Measurements from ENCODE around the gene CTIF.

The CTIF gene

DNA sequence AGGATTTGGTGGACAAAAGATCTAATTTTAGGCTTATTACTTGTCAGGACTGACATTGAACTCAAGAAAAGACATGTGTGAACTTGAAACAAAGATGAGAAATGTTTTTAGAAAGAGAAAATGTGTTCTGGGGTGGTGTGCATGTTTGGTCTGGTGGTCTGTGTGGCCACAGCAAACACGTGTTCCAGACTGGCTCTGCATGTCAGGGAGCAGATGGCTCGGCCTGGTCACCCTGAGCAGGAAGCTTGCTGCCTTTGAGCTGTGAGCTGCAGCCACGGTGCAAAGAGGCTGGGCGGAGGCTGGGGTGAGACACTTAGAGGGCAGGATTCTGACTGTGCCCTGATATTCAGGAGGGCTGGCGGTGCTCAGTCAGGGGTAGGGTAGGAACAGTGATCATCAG is 186.1 kb downstream of the CTIF start:
- no peak for DNase-seq (ENCODE audit: low read depth in 2 of 3, low spot score in 1 of 3)

DNA sequence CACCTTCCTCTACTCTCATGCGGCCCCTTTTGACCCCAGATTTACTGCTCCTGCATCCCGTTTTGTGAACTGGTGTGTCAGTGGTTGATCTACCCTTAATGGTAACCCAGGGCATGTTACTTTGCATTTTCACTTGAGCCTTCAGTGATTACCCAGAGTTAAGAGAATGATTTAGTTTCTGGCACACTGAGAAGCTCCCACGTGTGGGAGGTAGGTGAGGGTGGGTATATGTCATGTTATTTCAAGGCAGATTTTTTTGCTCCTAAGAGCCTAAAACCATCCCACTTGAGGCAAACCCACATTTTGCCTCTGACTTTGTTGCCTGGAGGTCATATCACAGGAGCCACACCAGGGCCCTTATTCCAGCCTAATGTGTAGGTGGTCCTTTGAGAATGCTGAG is 186.7 kb downstream of the CTIF start:
- DNase-seq (ENCODE audit: low read depth in 2 of 3, low spot score in 1 of 3) = no peak

DNA sequence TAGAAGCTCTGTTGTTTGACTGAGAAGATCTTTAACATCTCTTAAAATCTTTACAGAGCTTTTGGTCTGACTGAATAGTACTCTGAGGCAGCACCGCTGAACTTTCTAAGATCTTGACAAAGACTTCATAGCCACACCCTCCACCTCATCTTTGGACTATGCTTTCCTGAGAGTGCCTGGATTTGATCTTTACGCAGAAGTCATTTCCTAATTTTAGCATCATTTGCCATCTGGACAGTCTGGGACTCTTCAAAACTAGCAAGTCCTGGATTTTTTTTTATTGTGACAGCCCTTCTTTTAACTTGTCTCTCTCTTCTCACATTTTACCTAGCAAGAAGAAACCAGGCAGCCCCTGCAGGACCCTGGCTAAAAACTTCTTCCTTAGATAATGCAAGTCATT is 188.8 kb downstream of the CTIF start:
- DNase-seq (ENCODE audit: low read depth in 2 of 3, low spot score in 1 of 3) = no peak

DNA sequence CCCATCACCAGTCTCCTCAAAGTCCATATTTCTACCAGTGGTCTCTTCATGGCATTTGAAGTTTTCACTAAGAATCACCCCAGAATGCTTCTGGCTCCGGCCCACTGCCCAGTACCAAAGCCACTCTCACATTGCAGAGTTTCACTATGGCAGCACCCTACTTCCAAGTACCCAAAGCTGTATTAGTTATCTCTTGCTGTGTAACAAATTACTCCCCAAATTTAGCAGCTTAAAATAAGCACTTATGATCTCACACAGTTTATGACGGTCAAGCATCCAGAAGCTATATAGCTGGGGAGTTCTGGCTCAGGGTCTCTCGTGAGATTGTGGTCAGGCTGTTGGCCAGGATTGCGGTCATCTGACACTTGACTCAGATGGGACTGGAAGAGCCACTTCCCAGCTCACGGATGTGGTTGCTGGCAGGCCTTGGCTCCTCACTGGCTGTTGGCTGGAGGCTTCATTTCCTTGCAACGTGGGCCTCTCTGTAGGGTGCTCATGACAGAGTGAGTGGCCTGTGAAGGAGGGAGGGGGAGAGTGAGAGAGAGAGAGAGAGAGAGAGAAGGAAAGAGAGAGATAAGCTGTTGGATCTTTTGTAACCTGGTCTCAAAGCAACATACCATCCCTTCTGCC is 189.5 kb downstream of the CTIF start:
- no peak for DNase-seq (ENCODE audit: low read depth in 2 of 3, low spot score in 1 of 3)

GRCh38 chr18:48729404-48729803 is 190.6 kb downstream of the CTIF start:
- no peak for DNase-seq (ENCODE audit: low read depth in 2 of 3, low spot score in 1 of 3)

GRCh38 chr18:48730010-48730409 is 191.2 kb downstream of the CTIF start:
- no peak for DNase-seq (ENCODE audit: low read depth in 2 of 3, low spot score in 1 of 3)

DNA sequence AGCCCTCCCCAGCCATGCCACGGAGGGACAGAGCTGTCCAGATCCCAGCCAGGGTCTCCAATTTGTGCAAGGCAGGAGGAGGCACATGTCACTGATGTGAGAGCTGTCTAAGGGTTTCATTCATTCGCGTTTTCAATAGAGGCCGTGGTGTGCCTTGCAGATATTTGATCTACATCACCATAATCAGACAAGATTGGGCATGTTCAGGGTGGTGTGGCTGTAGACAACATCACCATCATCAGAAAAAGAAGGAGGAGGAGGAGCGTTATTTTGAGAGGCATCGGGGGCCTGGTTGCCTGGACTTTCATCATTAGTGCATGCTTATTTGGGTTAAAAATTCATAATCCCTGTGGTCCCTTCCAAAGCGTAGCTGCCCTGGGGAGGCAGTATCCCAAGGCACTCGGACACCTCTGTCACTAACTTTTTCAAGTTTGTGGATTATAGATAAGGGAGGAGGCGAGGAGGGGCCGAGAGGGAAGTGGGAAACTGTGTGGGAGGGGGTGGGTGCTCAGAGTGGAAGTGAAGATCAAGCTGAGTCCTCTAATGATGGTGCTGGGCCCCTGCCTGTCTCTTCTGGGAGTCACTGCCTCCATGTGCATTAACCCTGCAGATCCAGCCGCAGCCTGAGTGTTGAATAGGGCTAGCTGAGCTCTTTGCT is 194.1 kb downstream of the CTIF start:
- no peak for DNase-seq (ENCODE audit: low read depth in 2 of 3, low spot score in 1 of 3)

DNA sequence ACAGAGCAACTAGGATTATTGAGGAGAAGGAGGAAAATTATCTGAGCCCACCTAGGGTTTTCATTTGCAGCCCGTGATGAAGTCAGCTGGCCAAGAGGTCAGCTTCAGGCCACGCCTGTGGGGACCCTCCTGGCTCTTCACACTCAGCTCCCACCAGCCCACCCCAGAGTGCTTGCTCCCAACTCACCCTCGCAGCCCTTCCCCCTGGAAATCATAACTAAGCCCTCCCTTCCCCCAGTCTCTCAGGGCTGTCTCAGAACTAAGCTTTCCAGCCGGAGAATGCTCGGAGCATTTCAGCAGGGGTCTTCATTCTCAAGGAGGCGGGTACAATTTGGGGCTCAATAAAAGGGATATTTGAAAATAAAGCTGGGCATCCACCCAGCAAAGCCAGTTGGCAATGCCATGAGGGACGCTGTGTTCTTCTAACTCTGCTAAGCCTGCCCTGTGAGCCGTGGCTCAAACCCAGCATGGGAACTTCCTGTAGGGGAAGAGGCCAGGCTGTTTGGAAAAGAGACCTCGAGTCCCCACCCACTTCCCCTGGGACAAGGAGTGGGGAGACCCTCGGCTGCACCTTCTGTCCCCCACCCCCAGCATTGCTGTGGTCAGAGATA is 194.9 kb downstream of the CTIF start:
- DNase-seq (ENCODE audit: low read depth in 2 of 3, low spot score in 1 of 3) = no peak

DNA sequence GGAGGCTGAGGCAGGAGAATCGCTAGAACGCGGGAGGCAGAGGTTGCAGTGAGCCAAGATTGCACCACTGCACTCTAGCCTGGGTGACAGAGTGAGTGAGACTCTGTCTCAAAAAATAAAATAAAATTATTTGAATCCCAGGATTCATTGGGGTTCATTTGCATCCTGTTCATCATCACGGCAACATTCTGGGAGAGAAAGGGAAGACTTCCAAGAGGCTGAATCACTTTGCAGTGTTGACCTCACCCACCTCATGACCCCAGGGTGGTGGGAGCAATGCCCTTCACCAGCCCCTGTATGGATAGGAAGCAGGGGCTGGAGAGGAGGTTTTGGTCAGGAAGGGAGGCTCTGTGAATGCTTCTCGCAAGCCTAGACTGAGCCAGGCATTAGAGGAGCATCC is 195.6 kb downstream of the CTIF start:
- no peak for DNase-seq (ENCODE audit: low read depth in 2 of 3, low spot score in 1 of 3)

DNA sequence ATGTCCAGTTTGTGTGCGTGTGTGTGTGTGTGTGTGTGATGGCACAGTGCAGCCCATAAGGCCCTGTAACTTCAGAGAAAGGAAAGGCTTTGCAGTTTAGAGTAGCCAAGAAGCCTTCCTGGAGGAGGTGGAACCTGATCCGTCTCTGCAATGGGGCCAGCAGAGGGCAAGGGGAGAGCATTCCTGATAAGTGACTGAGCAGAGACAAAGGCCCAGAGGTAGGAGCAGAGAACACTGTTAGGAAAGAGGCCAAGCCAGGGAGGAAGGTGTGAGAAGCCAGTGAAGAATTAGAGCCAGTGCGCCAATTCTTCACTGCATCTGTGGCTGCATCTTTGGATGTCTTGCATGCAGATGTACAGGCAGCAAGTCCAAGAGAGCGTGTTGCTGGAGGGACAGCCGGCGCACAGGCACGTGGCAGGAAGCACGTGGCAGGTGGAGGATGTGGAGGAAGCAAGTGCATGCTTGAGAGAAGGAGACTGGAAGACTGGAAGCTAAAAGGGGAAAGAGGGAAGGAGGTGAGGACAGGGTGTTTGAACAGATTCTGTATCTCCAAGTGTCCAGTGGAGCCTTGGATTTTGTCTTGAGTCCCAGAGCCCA is 196.3 kb downstream of the CTIF start:
- DNase-seq (ENCODE audit: low read depth in 2 of 3, low spot score in 1 of 3) = no peak

DNA sequence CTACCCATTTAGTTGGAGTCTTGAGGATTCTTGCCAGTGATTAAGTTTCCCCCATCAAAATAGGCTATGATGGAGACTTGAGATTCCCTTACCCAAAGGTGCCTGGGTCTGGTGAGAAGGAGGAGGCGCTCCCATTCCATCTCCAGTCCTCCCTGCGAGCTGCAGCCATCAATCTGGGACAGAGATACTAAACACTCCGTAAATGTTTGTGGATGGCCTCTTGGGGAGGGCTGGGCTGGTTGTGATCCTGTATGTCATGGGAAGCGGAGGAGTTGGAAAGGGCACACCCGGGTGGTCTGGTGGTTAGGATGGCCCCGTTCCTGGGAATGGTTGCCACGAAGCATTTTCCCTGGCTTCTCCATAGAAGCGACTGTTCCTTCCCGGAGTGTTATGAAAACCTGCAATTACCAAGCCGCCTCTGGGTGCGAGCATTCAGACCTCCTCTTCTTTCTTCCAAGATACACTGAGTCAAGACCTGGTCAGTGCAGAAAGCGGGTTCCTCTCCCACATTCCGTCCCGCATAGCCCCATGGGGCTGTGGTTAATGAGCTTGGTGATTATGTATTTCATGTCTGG is 196.9 kb downstream of the CTIF start:
- no peak for DNase-seq (ENCODE audit: low read depth in 2 of 3, low spot score in 1 of 3)

GRCh38 chr18:48736321-48737260 is 197.8 kb downstream of the CTIF start:
- no peak for DNase-seq (ENCODE audit: low read depth in 2 of 3, low spot score in 1 of 3)

DNA sequence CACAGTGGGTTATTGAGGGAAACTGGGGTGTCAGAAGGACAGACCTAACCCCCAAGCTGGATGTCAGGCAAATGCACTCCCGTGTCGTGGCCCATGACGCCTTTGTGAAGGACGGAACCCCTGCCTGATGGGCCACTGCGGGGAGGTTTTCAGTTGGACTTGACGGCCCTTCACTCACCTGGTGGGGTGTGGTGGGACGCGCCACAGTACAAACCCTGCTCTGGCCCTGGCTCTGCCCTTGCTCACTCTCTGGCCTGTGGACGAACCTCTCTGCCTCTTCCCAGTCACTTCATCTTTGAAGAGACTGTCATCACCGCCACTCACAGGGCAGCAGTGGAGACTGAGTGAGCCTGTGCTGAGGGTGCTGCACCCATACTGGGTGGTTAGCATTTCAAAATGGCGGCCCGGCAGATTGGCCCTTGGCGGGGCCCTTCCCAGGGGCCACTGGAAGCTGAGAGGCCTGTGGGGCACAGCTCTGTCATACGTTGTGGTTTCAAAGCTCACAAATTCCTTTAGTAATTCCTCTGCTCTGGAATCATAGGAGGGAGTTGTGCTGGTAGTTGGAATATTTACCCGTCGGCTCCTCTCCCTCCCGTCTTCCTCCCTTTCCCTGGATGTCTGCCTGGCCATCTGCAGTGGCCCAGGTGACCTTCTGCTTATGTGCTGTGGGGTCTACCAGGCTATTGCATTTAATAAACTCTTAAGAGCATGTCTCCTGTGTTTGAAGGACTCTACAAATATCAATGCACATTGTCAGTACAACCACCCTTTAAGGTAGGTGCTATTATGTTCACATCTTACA is 200.6 kb downstream of the CTIF start:
- DNase-seq (ENCODE audit: low read depth in 2 of 3, low spot score in 1 of 3) = no peak

- no peak for DNase-seq (ENCODE audit: low read depth in 2 of 3, low spot score in 1 of 3)
Measured at GRCh38 chr18:48740068-48740440, 201.2 kb downstream of the CTIF start.

DNA sequence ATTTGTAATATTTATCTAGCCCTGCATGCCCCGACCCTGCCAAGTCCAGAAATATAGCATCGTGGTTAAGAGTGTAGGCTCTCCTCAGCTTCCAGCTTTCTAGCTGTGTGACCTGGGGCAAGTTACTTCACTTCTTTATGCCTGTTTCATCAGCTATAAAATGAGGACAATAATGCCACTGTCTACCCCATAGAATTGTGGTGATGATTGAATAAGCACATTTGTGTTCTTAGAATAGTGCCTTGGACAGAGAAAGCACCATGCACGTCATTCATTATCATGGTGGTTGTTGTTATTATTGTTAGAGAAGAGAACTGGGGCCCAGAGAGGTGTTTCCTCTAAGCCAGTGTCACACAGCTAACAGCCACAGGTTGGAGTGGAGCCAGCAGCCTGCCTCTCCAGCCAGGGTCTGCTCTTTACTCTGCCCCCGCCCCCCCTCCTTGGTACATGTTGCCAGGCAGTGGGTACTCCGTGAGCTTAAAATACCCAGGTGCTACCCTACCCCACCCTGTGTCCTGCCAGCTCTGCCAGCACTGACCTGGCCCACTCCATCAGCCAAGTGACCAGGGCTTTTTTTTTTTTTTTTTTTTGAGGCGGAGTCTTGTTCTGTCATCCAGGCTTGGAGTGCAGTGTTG is 202.1 kb downstream of the CTIF start:
- DNase-seq (ENCODE audit: low read depth in 2 of 3, low spot score in 1 of 3) = no peak

DNA sequence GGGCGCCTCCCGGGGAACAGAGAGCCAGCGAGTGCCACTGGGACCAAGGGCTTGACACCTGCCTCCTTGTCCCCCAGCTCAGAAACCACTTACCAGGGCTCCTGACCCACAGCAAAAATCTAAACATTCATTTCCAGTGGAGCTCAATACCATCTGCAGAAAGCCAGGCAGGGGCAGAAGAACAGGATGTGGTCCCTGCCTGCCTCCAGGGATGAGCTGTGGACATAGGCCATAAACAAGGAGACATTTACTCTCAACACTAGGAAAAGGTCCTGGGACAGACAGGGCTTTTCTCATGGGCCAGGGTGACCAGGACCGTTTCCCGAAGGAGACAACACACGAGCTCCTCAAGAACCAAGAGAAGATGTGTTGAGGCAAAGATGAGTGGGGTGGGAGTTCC is 203.0 kb downstream of the CTIF start:
- DNase-seq (ENCODE audit: low read depth in 2 of 3, low spot score in 1 of 3) = no peak

DNA sequence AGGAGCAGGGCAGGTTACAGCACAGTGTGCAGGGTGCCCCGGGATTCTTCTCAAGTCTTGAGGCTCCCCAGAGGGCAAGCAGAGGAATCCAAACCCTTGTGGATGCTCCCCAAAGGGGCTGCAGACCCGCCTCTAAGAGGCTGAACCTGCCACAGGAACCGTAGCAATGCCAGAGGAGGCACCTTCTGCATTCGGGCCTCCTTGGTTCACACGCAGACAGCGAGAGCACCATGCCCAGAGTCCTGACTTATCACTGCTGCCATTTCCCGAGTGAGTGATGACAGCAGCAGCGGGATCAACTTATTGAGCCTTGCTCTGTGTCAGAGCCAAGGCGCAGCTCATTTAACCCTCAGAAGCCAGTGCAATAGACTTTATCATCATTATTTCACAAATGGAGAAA is 203.5 kb downstream of the CTIF start:
- no peak for DNase-seq (ENCODE audit: low read depth in 2 of 3, low spot score in 1 of 3)

DNA sequence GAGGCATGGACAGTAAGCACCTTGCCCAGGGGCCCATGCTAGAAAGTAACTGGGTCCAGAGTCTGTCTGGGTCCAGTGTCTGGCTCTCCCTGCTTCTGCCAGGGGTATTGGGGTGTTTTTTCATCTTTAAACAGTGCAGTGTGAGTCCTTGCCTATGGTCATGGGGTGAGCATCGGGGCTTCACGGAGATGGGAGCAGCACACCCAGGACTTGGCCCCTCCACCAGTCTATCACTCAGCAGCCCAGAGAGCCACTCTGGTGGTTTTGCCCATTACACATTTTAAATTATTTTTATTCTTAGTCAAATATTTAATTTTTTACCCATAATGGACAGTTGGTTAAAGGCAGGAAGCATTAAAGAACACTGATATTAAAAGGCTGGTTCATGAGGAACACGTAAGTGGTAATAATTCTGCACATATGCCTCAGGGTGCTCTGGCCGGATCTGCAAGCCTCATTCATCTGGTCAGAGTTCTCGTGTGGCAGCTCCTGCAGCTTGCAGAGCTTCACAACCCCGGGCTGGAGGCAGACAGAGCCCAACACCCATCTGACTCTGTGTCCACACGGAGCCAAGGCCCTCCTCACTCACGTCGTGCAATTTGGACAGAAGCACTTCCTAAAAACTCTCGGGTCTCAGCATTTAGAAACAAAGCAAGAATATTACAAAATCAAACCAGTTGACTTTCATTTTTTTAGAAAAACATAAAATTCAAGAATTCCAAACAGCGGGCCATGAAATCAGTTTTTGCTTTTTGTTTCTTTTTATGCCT is 204.1 kb downstream of the CTIF start:
- no peak for DNase-seq (ENCODE audit: low read depth in 2 of 3, low spot score in 1 of 3)

- no peak for DNase-seq (ENCODE audit: low read depth in 2 of 3, low spot score in 1 of 3)
Measured at GRCh38 chr18:48743886-48744285, 205.1 kb downstream of the CTIF start.

Data from stimulated activated CD4-positive, alpha-beta T cell treated with anti-CD3 and anti-CD28 coated beads, Interleukin-12 subunit alpha, Interleukin-12 subunit beta, amount 100 ng/mL, for 48 hours (primary cell).